ENCODE results near the gene OR7E24.
A peak's percentile ranks its signal among the peaks of the same experiment; 100 is the strongest.
"Not testable (repeated sequence)": the region's sequence is repeated elsewhere in the genome, so short reads cannot be mapped to it uniquely, and the experiment has no call there.

OR7E24 gene

DNA sequence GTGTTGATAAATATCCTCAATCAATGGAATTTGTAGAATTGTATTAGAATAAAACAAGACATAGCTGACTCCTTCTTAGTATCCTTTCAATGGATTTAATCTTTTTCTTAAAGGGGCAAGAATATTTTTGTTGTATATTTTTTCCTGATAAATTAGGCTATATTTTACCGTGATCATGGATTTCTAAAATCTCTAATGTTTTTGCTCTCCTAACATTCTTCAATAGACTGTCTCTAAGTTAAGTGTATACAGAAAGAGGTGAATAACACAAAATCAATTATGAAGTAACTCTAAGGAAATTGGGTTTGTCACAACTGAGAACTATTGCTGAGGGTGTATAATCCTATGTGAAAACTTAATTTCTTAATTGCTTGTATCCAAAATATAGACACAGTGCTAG lies at the start of gene OR7E24:
OR7E24 (plus strand) TSS at position 301 of the 400 bp plus-strand sequence. CDS start 114 bp downstream, outside the sequence.
- no peak for DNase-seq
- intact Hi-C loops (cut with DNase I) = no loop called here

DNA sequence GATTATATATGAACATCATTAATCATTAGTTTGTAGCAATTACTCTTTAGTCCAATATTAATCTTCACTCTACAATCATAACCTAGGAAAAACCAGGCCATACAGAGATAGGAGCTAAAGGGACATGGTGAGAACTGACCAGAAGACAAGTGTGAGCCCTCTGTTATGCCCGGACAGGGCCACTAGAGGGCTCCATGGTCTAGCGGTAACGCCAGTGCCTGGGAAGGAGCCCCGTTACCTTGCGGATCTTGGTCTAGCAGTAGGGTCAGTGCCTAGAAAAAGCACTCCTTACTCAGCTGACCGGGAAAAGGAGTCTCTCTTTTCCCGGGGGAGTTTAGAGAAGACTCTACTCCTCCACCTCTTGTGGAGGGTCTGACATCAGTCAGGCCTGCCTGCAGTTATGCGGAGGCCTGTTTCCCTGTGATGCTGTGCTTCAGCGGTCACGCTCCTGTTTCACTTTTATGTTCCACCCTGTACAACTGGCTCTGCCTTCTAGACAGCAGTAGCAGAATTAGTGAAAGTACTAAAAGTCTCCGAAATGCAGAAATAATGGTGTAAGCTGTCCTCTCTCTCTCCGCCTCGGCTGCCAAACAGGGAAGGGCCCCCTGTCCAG lies 45.1 kb upstream of the OR7E24 start:
- peak; percentile 23 to 96 (median 68) for DNase-seq
- intact Hi-C loops (cut with DNase I) = loop anchor here (5.0 kb wide), 1 partner anchor 592 kb away; no protein-coding TSS in a partner anchor

DNA sequence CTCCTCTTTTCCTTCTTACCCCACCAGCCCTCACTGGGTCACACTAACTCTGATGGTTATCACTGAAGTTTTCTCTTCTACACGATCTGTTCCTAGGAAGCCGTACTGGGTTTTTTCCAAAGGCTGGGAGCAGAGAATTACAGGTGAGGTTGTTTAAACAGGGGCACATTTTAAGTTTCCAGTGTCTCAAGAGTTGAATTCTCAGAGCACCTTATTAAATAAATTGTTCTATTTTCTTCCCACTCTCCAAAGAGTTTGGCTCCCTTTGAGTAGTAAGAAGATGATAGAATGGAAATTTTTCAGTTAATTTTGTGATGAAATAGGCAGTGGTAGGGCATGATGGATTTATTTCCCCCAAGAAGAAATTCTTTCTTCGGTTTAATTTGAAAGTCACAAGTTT lies 31.2 kb upstream of the OR7E24 start, which contains the start of gene OR7D4:
OR7D4 (minus strand) TSS at position 101 of the 400 bp plus-strand sequence. CDS start 4,752 bp downstream, outside the sequence.
- no peak for DNase-seq
- intact Hi-C loops (cut with DNase I) = no loop called here

DNA sequence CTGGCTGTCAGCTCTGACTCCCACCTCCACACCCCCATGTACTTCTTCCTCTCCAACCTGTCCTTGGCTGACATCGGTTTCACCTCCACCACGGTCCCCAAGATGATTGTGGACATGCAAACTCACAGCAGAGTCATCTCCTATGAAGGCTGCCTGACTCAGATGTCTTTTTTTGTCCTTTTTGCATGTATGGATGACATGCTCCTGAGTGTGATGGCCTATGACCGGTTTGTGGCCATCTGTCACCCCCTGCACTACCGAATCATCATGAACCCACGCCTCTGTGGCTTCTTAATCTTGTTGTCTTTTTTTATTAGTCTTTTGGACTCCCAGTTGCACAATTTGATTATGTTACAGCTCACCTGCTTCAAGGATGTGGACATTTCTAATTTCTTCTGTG lies 506 bp downstream of the OR7E24 start:
- intact Hi-C loops (cut with DNase I) = no loop called here
- no peak for DNase-seq

DNA sequence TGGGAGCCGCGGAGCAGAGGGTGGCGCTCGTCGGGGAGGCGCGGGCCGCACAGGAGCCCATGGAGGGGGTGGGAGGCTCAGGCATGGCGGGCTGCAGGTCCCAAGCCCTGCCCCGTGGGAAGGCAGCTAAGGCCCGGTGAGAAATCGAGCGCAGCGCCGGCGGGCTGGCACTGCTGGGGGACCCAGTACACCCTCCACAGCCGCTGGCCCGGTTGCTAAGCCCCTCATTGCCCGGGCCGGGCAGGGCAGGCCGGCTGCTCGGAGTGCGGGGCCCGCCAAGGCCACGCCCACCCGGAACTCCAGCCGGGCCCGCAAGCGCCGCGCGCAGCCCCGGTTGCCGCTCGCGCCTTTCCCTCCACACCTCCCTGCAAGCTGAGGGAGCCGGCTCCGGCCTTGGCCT lies 32.8 kb downstream of the OR7E24 start:
- intact Hi-C loops (cut with DNase I); DNase-seq: not testable (repeated sequence)

DNA sequence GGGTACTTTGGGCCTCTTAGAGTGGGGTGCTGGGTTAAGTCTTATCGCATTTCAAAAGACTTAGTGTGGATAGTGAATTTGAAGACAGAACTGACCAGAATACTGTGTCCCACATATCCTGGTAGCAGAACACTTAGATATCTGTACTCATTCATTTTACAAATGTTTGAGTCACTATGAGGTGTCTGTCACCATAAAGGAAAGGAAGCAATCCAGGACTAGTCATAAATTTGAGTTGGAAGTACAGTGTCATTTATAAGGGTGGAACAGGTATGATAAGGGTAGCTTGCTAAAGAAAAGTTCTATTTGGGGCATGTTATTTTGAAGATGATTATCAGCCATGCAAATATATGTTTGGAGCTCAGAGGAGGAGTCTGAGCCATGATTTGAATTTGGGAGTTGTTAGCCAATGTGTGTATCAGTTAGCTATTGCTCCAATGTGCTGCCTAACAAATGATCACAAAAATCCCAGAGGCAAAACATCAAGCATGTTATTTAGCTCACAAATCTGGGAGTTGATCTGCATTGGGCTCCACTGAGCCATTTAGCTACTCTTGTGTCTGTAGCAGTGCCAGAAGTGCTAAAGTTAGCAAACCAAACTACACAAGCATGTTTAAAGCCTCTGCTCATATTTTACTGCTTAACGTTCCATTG lies 38.6 kb downstream of the OR7E24 start:
- intact Hi-C loops (cut with DNase I) = no loop called here

DNA sequence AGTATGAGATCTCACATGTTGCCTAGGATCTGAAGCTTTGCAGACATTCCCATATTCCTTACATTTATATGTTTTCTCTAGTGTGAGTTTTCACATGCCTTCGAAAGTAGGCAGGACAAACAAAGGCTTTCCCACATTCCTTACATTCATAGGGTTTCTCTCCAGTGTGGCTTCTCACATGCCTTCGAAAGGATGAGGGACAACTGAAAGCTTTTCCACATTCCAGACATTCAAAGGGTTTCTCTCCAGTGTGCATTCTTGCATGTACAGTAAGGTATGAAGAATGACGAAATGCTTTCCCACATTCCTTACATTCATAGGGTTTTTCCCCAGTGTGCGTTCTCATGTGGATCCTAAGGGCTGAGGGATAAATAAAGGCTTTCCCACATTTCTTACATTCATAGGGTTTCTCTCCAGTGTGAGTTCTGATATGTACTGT lies 44.7 kb downstream of the OR7E24 start:
- intact Hi-C loops (cut with DNase I) = no loop called here
- no peak for DNase-seq

More for the DNA sequence above, 38.6 kb downstream of the OR7E24 start:
- no peak for DNase-seq

DNA sequence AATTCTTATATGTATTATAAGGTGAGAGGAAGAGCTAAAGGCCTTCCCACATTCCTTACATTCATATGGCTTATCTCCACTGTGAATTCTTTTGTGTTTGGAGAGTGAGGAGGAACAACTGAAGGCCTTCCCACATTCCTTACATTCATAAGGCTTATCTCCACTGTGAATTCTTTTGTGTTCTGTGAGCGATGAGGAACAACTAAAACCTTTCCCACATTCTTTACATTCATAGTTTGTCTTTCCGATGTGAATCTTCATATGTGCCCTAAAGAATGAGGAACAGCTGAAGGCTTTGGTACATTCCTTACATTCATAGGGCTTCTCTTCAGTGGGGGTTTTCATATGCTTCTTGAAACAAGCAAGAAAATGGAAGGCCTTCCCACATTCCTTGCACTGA lies 45.6 kb downstream of the OR7E24 start:
- intact Hi-C loops (cut with DNase I) = no loop called here
- DNase-seq = no peak
